ENCODE data around the gene HLX.

The HLX gene

GRCh38 chr1:220921971-220922635 is 42.9 kb downstream of the HLX start:
- no peaks in the 10 kb centered on the region for H3K27me3 ChIP-seq
- H3K9ac ChIP-seq: no peak overlapping the region
- 0 out of 22 replicates have a peak, but pooled peaks cover 0 to 7% (median 0%) of the 10 kb centered on the region in 11 experiments for H3K9me3 ChIP-seq (replicated peaks in 1 of 11)
- no peaks in the 10 kb centered on the region for H3K36me3 ChIP-seq
- peaks cover 8 to 16% (median 13%) of the 10 kb centered on the region in 10 experiments; a peak in 16 of 20 replicates for H3K4me1 ChIP-seq
- H4K20me1 ChIP-seq: no peaks in the 10 kb centered on the region
- TF ChIP-seq Cebpa-rat (IDR thresholded peaks at IDR 0.05): no peak
- peak overlapping the region in 9 of 11 experiments; percentile 1 to 42 (median 19); a peak in 10 of 22 replicates for H3K4me2 ChIP-seq
- peak overlapping the region in 1 of 11 experiments; percentile 10; a peak in 1 of 22 replicates for H3K27ac ChIP-seq
- no peak overlapping the region for H3K4me3 ChIP-seq

- Histone ChIP-seq H3K4me2 (peak overlapping the region in 4 of 11 experiments; percentile 1 to 42 (median 22); a peak in 4 of 22 replicates), H3K4me3 (no peak overlapping the region), H3K27ac (no peak overlapping the region)
Measured at GRCh38 chr1:220922951-220923350, 43.7 kb downstream of the HLX start.

GRCh38 chr1:220924331-220924970 is 45.2 kb downstream of the HLX start:
- peaks cover 10 to 31% (median 16%) of the 10 kb centered on the region in 10 experiments; a peak in 17 of 20 replicates for H3K4me1 ChIP-seq
- no peaks in the 10 kb centered on the region for H3K36me3 ChIP-seq
- no peaks in the 10 kb centered on the region for H4K20me1 ChIP-seq
- no peak overlapping the region for H3K4me3 ChIP-seq
- no peak overlapping the region for H3K9ac ChIP-seq
- no peak overlapping the region for H3K4me2 ChIP-seq
- no peak overlapping the region for H3K27ac ChIP-seq
- TF ChIP-seq Cebpa-rat (IDR thresholded peaks at IDR 0.05): no peak
- H3K27me3 ChIP-seq: no peaks in the 10 kb centered on the region
- H3K9me3 ChIP-seq (replicated peaks in 1 of 11): 0 out of 22 replicates have a peak, but pooled peaks cover 0 to 7% (median 0%) of the 10 kb centered on the region in 11 experiments

More at GRCh38 chr1:220922951-220923350, 43.7 kb downstream of the HLX start:
- H3K9ac ChIP-seq: no peak overlapping the region
- no peak for TF ChIP-seq Cebpa-rat (IDR thresholded peaks at IDR 0.05)
- peaks cover 10 to 21% (median 14%) of the 10 kb centered on the region in 10 experiments; a peak in 17 of 20 replicates for H3K4me1 ChIP-seq
- H4K20me1 ChIP-seq: no peaks in the 10 kb centered on the region
- no peaks in the 10 kb centered on the region for H3K27me3 ChIP-seq
- H3K36me3 ChIP-seq: no peaks in the 10 kb centered on the region
- 0 out of 22 replicates have a peak, but pooled peaks cover 0 to 7% (median 0%) of the 10 kb centered on the region in 11 experiments for H3K9me3 ChIP-seq (replicated peaks in 1 of 11)

GRCh38 chr1:220925707-220926106 is 46.5 kb downstream of the HLX start:
- 0 out of 22 replicates have a peak, but pooled peaks cover 0 to 7% (median 0%) of the 10 kb centered on the region in 11 experiments for H3K9me3 ChIP-seq (replicated peaks in 1 of 11)
- H3K4me2 ChIP-seq: no peak overlapping the region
- H3K4me1 ChIP-seq: peaks cover 10 to 26% (median 16%) of the 10 kb centered on the region in 10 experiments; a peak in 17 of 20 replicates
- no peak overlapping the region for H3K4me3 ChIP-seq
- TF ChIP-seq Cebpa-rat (IDR thresholded peaks at IDR 0.05): no peak
- H3K27me3 ChIP-seq: no peaks in the 10 kb centered on the region
- no peak overlapping the region for H3K27ac ChIP-seq
- H3K9ac ChIP-seq: no peak overlapping the region
- no peaks in the 10 kb centered on the region for H3K36me3 ChIP-seq
- no peaks in the 10 kb centered on the region for H4K20me1 ChIP-seq

- Histone ChIP-seq H3K27me3 (no peaks in the 10 kb centered on the region), H3K4me3 (no peak overlapping the region), H3K36me3 (no peaks in the 10 kb centered on the region), H3K9me3 (replicated peaks in 1 of 11) (0 out of 22 replicates have a peak, but pooled peaks cover 0 to 7% (median 0%) of the 10 kb centered on the region in 11 experiments), H4K20me1 (no peaks in the 10 kb centered on the region), H3K9ac (no peak overlapping the region), H3K27ac (no peak overlapping the region), H3K4me2 (no peak overlapping the region), H3K4me1 (peaks cover 10 to 26% (median 16%) of the 10 kb centered on the region in 10 experiments; a peak in 17 of 20 replicates)
- TF ChIP-seq Cebpa-rat (IDR thresholded peaks at IDR 0.05): no peak
Measured at GRCh38 chr1:220926146-220926545, 46.9 kb downstream of the HLX start.

GRCh38 chr1:220927442-220927841 is 48.2 kb downstream of the HLX start:
- Histone ChIP-seq H4K20me1 (no peaks in the 10 kb centered on the region), H3K36me3 (no peaks in the 10 kb centered on the region), H3K9ac (no peak overlapping the region), H3K4me3 (no peak overlapping the region), H3K4me2 (peak overlapping the region in 1 of 11 experiments; percentile 67; a peak in 2 of 22 replicates), H3K4me1 (peaks cover 0 to 21% (median 7%) of the 10 kb centered on the region in 10 experiments; a peak in 13 of 20 replicates), H3K9me3 (replicated peaks in 1 of 11) (0 out of 22 replicates have a peak, but pooled peaks cover 0 to 7% (median 0%) of the 10 kb centered on the region in 11 experiments), H3K27ac (no peak overlapping the region), H3K27me3 (no peaks in the 10 kb centered on the region)
- TF ChIP-seq Cebpa-rat (IDR thresholded peaks at IDR 0.05): no peak

GRCh38 chr1:220928320-220928719 is 49.1 kb downstream of the HLX start:
- no peaks in the 10 kb centered on the region for H3K36me3 ChIP-seq
- H3K4me1 ChIP-seq: peaks cover 0 to 21% (median 0%) of the 10 kb centered on the region in 10 experiments; a peak in 10 of 20 replicates
- peak overlapping the region in 5 of 11 experiments; percentile 15 to 67 (median 38); a peak in 8 of 22 replicates for H3K4me2 ChIP-seq
- H3K27me3 ChIP-seq: no peaks in the 10 kb centered on the region
- H3K9ac ChIP-seq: no peak overlapping the region; a peak in 1 of 22 replicates
- 0 out of 22 replicates have a peak, but pooled peaks cover 0 to 7% (median 0%) of the 10 kb centered on the region in 11 experiments for H3K9me3 ChIP-seq (replicated peaks in 1 of 11)
- no peaks in the 10 kb centered on the region for H4K20me1 ChIP-seq
- TF ChIP-seq Cebpa-rat (IDR thresholded peaks at IDR 0.05): no peak
- peak overlapping the region in 2 of 11 experiments; percentile 12 to 21; a peak in 3 of 22 replicates for H3K27ac ChIP-seq
- no peak overlapping the region for H3K4me3 ChIP-seq

- peaks cover 0 to 21% (median 0%) of the 10 kb centered on the region in 10 experiments; a peak in 9 of 20 replicates for H3K4me1 ChIP-seq
- 0 out of 22 replicates have a peak, but pooled peaks cover 0 to 2% (median 0%) of the 10 kb centered on the region in 11 experiments for H3K9me3 ChIP-seq (replicated peaks in 1 of 11)
- no peak for TF ChIP-seq Cebpa-rat (IDR thresholded peaks at IDR 0.05)
- no peaks in the 10 kb centered on the region for H3K27me3 ChIP-seq
- H3K4me3 ChIP-seq: no peak overlapping the region
- no peaks in the 10 kb centered on the region for H4K20me1 ChIP-seq
- 0 out of 22 replicates have a peak overlapping the region, but pooled peaks of 1 of the 11 experiments have one; percentile 17 for H3K27ac ChIP-seq
- no peaks in the 10 kb centered on the region for H3K36me3 ChIP-seq
- H3K4me2 ChIP-seq: peak overlapping the region in 8 of 11 experiments; percentile 10 to 67 (median 17); a peak in 9 of 22 replicates
- no peak overlapping the region for H3K9ac ChIP-seq
Measured at GRCh38 chr1:220928725-220929300, 49.6 kb downstream of the HLX start.

Measured in BLaER1 treated with 17β-estradiol and CSF1 and Interleukin-3, amounts not matched to agents 10 nM and 100 nM (cell line).